Measurements from ENCODE around the gene RNF113B. TPM values are rescaled to one million over a fixed set of nuclear protein-coding genes. Genes with fewer than 3 reads are reported as not detected.

The RNF113B gene
- total RNA-seq, 1 donor from 2014 or later = not detected

- H3K9me3 Mint-ChIP-seq = no peaks in the 10 kb centered on the region
- no peak for DNase-seq (ENCODE audit: extremely low spot score, unreplicated experiment)
- H3K27ac Mint-ChIP-seq = peak overlapping the region; percentile 42
- peaks cover 13% of the 10 kb centered on the region for H3K36me3 Mint-ChIP-seq
- no peak overlapping the region for H3K4me3 Mint-ChIP-seq
- peaks cover 39% of the 10 kb centered on the region for H3K4me1 Mint-ChIP-seq (ENCODE audit: unreplicated experiment)
- no peak for TF ChIP-seq CTCF (conservative IDR thresholded peaks at IDR 0.05)
- H3K27me3 Mint-ChIP-seq = no peaks in the 10 kb centered on the region
Measured at GRCh38 chr13:98187155-98187964, 10.3 kb upstream of the RNF113B start.

- no peak for TF ChIP-seq CTCF (conservative IDR thresholded peaks at IDR 0.05)
- Mint-ChIP-seq H3K27me3 (no peaks in the 10 kb centered on the region), H3K4me3 (no peak overlapping the region), H3K36me3 (peaks cover 26% of the 10 kb centered on the region), H3K4me1 (ENCODE audit: unreplicated experiment) (peaks cover 26% of the 10 kb centered on the region), H3K27ac (no peak overlapping the region), H3K9me3 (no peaks in the 10 kb centered on the region)
- no peak for DNase-seq (ENCODE audit: extremely low spot score, unreplicated experiment)
Measured at GRCh38 chr13:98184792-98185191, 7.7 kb upstream of the RNF113B start.

GRCh38 chr13:98182589-98182988, 5.5 kb upstream of the RNF113B start:
- no peak for DNase-seq (ENCODE audit: extremely low spot score, unreplicated experiment)
- H3K27me3 Mint-ChIP-seq = no peaks in the 10 kb centered on the region
- H3K9me3 Mint-ChIP-seq = no peaks in the 10 kb centered on the region
- no peak overlapping the region for H3K27ac Mint-ChIP-seq
- H3K4me1 Mint-ChIP-seq (ENCODE audit: unreplicated experiment) = peaks cover 13% of the 10 kb centered on the region
- H3K36me3 Mint-ChIP-seq = peaks cover 33% of the 10 kb centered on the region
- TF ChIP-seq CTCF (conservative IDR thresholded peaks at IDR 0.05) = no peak
- H3K4me3 Mint-ChIP-seq = no peak overlapping the region

GRCh38 chr13:98182153-98182552, 5.1 kb upstream of the RNF113B start:
- no peak for TF ChIP-seq CTCF (conservative IDR thresholded peaks at IDR 0.05)
- Mint-ChIP-seq H3K36me3 (peaks cover 30% of the 10 kb centered on the region), H3K4me1 (ENCODE audit: unreplicated experiment) (peaks cover 9% of the 10 kb centered on the region), H3K27ac (no peak overlapping the region), H3K4me3 (no peak overlapping the region), H3K9me3 (no peaks in the 10 kb centered on the region), H3K27me3 (no peaks in the 10 kb centered on the region)
- DNase-seq (ENCODE audit: extremely low spot score, unreplicated experiment) = no peak

GRCh38 chr13:98181111-98181815, 4.2 kb upstream of the RNF113B start:
- TF ChIP-seq CTCF (conservative IDR thresholded peaks at IDR 0.05) = no peak
- Mint-ChIP-seq H3K4me3 (no peak overlapping the region), H3K27ac (no peak overlapping the region), H3K27me3 (no peaks in the 10 kb centered on the region), H3K4me1 (ENCODE audit: unreplicated experiment) (peaks cover 6% of the 10 kb centered on the region), H3K36me3 (peaks cover 25% of the 10 kb centered on the region), H3K9me3 (no peaks in the 10 kb centered on the region)
- no peak for DNase-seq (ENCODE audit: extremely low spot score, unreplicated experiment)
